ENCODE data around the gene SNCG. TPM values are rescaled to one million over a fixed set of nuclear protein-coding genes. Genes with fewer than 3 reads are reported as not detected.
A peak's percentile ranks its signal among the peaks of the same experiment; 100 is the strongest.

SNCG gene
- total RNA-seq, 3 donors from 2014 or later: 2.9 to 22.1 (median 8.3) TPM

DNA sequence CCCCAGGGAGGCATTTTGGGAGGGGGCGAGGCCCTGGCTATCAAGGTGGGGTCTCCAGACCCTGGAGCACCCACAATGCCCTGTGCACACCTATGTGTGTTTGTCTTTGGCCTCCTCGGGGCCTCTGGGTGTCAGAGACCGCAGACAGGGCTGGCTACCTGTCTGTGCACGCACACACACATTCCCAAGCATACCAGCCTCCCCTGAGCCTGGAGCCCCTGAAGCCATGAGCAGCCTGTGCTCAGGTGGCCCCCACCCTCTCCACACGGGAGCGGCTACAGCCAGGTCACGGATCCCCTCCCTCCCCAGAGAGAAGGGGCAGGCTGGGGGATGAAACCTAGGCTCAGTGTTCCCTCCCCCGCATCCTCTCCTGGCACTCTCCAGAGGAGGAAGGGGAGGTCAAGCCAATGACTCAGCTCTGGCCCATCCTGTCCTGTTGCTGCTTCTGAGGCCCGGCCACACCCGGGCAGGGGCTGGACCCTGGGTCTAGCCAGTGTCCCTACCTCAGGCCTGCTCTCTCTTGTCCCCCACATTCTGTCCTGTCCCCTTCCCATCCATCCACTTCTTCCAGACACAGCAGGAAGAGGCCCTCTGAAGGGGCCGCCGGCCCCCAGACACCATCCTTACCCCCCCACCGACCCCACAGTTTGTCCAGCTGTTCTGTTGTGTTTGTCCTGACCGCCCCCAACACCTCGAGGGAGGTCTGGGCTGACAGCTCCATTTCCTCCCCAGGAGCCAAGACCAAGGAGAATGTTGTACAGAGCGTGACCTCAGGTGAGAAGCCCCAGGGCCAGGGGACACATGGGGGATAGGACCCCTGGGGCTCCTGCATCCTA, 720 bp downstream of the SNCG start:
- Histone ChIP-seq H3K36me3 (ENCODE audit: low read depth) (no peaks in the 10 kb centered on the region), H3K4me3 (no peak overlapping the region), H3K9me3 (no peaks in the 10 kb centered on the region), H3K4me1 (ENCODE audit: low read depth) (no peaks in the 10 kb centered on the region)
- DNase-seq: peak in 1 of 3 donors; percentile 22
- ATAC-seq: peak; percentile 29
- intact Hi-C loops (cut with DNase I, micrococcal nuclease): no loop called here
- TF ChIP-seq, protein P1, sequence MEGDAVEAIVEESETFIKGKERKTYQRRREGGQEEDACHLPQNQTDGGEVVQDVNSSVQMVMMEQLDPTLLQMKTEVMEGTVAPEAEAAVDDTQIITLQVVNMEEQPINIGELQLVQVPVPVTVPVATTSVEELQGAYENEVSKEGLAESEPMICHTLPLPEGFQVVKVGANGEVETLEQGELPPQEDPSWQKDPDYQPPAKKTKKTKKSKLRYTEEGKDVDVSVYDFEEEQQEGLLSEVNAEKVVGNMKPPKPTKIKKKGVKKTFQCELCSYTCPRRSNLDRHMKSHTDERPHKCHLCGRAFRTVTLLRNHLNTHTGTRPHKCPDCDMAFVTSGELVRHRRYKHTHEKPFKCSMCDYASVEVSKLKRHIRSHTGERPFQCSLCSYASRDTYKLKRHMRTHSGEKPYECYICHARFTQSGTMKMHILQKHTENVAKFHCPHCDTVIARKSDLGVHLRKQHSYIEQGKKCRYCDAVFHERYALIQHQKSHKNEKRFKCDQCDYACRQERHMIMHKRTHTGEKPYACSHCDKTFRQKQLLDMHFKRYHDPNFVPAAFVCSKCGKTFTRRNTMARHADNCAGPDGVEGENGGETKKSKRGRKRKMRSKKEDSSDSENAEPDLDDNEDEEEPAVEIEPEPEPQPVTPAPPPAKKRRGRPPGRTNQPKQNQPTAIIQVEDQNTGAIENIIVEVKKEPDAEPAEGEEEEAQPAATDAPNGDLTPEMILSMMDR (IDR thresholded peaks at IDR 0.05): no peak

DNA sequence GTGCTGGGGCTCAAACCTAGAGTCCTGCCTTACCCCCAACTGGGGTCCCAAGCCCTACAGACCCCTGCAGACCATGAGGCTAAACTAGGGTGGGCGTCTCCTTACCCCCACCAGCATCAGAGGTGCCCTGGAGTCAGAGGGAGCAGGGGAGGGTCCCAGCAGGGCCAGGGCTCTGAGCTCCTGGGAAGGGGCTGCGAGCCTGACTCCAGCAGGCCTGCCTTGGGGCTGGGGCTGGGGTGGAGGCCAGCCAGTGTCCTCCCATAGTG, 1.3 kb downstream of the SNCG start:
- TF ChIP-seq, protein P1 (IDR thresholded peaks at IDR 0.05): no peak
- DNase-seq (no peak), ATAC-seq (no peak)
- H3K36me3 ChIP-seq (ENCODE audit: low read depth): no peaks in the 10 kb centered on the region
- H3K4me1 ChIP-seq (ENCODE audit: low read depth): no peaks in the 10 kb centered on the region
- H3K9me3 ChIP-seq: no peaks in the 10 kb centered on the region
- intact Hi-C loops (cut with DNase I, micrococcal nuclease): no loop called here
- H3K4me3 ChIP-seq: no peak overlapping the region

DNA sequence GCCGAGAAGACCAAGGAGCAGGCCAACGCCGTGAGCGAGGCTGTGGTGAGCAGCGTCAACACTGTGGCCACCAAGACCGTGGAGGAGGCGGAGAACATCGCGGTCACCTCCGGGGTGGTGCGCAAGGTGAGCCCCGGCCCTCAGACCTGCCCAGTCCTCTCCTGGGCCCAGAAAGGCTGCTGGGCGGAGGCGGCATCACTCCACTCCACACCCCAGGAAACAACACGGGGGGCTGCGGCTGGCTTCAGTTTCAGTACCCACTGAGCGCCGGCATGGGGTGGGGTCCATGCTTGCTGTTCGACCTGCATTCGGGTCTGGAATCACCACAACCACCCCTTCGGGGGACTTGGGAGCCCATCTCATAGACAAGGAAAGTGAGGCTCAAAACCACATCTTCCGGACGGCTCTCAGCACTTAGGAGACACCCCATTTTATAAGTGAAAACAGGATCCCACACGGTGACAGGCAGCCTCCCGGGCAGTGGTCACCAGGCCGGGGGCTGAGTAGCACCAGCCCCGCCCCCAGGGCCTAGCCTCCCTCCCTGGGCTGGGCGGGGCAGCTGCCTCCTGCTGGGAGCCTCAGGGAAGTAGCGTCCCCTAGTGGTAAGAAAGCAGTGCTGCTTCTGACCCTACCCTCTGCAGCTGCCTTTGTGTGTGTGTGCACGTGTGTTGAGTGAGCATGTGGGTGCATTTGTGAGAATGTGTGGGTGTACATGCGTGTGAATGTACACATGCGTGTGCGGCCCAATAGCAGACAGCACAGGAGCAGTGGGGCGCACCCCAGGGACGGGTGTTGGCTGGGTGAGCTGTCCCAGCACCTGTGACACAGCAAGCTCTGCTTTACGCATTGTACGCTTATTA, 1.8 kb downstream of the SNCG start:
- peak in 2 of 3 donors; percentile 57 to 58 for DNase-seq
- no peaks in the 10 kb centered on the region for H3K36me3 ChIP-seq (ENCODE audit: low read depth)
- intact Hi-C loops (cut with DNase I, micrococcal nuclease): no loop called here
- TF ChIP-seq, protein P1 (IDR thresholded peaks at IDR 0.05): peak; percentile 68
- no peaks in the 10 kb centered on the region for H3K9me3 ChIP-seq
- H3K4me3 ChIP-seq: no peak overlapping the region
- peak; percentile 85 for ATAC-seq
- no peaks in the 10 kb centered on the region for H3K4me1 ChIP-seq (ENCODE audit: low read depth)

DNA sequence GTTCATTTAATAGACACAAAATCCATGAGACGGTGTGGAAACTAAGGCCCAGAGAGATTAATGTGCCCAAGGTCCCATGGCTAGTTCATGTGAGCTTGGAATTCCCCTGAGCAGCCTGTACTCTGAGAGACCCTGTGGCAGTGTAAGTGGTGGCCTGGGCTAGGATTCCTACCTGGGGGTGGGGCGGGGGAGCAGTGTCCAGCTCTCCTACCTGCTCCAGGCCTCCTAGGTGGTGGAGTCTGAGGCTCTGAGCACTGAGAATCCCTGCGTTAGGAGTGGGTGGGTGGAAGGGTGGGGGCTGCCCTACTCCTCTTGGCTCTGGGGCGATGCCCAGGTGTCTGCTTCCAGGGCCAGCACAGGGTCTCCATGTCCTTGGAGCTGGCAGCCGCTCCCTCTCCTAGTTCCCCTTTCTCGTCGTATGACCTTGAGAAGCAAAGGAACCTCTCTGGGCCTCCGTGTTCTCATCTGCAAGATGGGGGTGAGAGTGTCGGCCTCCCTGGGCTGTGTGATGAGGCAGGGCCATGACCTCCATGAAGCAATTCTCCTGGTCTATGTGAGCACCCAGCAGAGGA, 2.5 kb downstream of the SNCG start:
- Histone ChIP-seq H3K9me3 (no peaks in the 10 kb centered on the region), H3K36me3 (ENCODE audit: low read depth) (no peaks in the 10 kb centered on the region), H3K4me1 (ENCODE audit: low read depth) (no peaks in the 10 kb centered on the region), H3K4me3 (no peak overlapping the region)
- intact Hi-C loops (cut with DNase I, micrococcal nuclease): no loop called here
- ATAC-seq (no peak), DNase-seq (peak in 1 of 3 donors; percentile 20)
- TF ChIP-seq, protein P1 (IDR thresholded peaks at IDR 0.05): no peak

DNA sequence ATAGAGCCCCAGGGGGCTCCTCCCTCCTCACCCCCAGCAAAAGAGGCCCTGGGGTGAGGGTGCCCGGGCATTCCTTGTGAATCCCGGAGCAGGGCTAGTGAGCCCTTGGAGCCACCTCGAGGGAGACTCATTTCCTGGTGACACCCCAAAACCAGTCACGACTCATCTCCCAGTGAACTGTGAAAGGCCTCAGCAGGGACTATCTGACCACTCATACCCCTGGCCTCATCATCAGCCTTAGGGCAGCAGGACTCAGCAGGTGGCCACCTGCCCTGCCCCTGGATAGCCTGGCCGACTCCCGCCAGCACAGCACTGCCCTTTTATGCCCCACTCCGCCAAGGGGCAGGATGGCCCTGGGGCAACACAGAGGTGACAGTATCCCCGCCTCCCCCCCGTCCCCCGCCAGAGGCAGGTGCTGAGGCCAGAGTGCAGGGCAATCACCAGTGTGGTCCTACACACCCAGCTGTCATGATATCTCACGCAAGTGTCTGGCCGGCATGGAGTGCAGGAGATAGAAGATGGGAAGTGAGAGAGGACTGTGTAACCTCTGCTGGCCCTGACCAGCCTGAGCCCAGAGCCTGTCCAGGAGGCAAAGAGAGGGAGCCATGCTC, 3.2 kb downstream of the SNCG start:
- peak in 1 of 3 donors; percentile 22 for DNase-seq
- intact Hi-C loops (cut with DNase I, micrococcal nuclease): no loop called here
- no peaks in the 10 kb centered on the region for H3K4me1 ChIP-seq (ENCODE audit: low read depth)
- TF ChIP-seq, protein P1 (IDR thresholded peaks at IDR 0.05): no peak
- ATAC-seq: no peak
- no peak overlapping the region for H3K4me3 ChIP-seq
- no peaks in the 10 kb centered on the region for H3K9me3 ChIP-seq
- no peaks in the 10 kb centered on the region for H3K36me3 ChIP-seq (ENCODE audit: low read depth)

Measured in mucosa of descending colon (tissue), 3 donors.